ENCODE data around the gene MIDN.

MIDN gene

GRCh38 chr19:1271528-1272422, 23.4 kb downstream of the MIDN start:
- H3K9me3 ChIP-seq (ENCODE audit: control insufficient read depth, insufficient read depth, low read depth, low read length) = no peaks in the 10 kb centered on the region
- ChIA-PET CTCF (interaction anchor here (0.7 to 2.8 kb wide), 2 partner anchors 16 to 28 kb away, joined by 3 to 23 read pairs; no protein-coding TSS in a partner anchor), POLR2A (interaction anchor here (1.0 to 2.8 kb wide), 3 partner anchors 19 to 172 kb away, joined by 6 to 22 read pairs (median 7); no protein-coding TSS in a partner anchor)
- H3K27ac ChIP-seq (ENCODE audit: extremely low read depth, low read depth, low read length) = peak overlapping the region; percentile 99
- H3K4me3 ChIP-seq (ENCODE audit: low read depth, low read length) = no peak overlapping the region
- TF ChIP-seq KLF1 (tag by site-specific recombination; IDR thresholded peaks at IDR 0.05) = no peak
- no peak for TF ChIP-seq ZNF596 (tag by site-specific recombination; IDR thresholded peaks at IDR 0.05)
- TF ChIP-seq ZNF16 (tag by site-specific recombination; IDR thresholded peaks at IDR 0.05; ENCODE audit: low read depth) = no peak
- TF ChIP-seq BCL11B (tag by site-specific recombination; IDR thresholded peaks at IDR 0.05; ENCODE audit: low read depth) = peak; percentile 74
- peak; percentile 18; the same call in 1 of the 2 replicates for TF ChIP-seq WT1 (tag by site-specific recombination; IDR thresholded peaks at IDR 0.05)
- no peak for TF ChIP-seq SCRT2 (tag by site-specific recombination; IDR thresholded peaks at IDR 0.05)
- no peak for TF ChIP-seq ZNF521 (tag by site-specific recombination; IDR thresholded peaks at IDR 0.05)
- TF ChIP-seq ZNF600 (tag by site-specific recombination; IDR thresholded peaks at IDR 0.05) = peak; percentile 58
- H3K4me1 ChIP-seq (ENCODE audit: control insufficient read depth, insufficient read depth, low read length) = peaks cover 23% of the 10 kb centered on the region
- peaks cover 4 to 57% of the 10 kb centered on the region in 2 experiments; a peak in 2 of 3 replicates for H3K36me3 ChIP-seq (ENCODE audit: control insufficient read depth in 2 of 2, insufficient read depth in 1 of 2, low read length in 2 of 2)

DNA sequence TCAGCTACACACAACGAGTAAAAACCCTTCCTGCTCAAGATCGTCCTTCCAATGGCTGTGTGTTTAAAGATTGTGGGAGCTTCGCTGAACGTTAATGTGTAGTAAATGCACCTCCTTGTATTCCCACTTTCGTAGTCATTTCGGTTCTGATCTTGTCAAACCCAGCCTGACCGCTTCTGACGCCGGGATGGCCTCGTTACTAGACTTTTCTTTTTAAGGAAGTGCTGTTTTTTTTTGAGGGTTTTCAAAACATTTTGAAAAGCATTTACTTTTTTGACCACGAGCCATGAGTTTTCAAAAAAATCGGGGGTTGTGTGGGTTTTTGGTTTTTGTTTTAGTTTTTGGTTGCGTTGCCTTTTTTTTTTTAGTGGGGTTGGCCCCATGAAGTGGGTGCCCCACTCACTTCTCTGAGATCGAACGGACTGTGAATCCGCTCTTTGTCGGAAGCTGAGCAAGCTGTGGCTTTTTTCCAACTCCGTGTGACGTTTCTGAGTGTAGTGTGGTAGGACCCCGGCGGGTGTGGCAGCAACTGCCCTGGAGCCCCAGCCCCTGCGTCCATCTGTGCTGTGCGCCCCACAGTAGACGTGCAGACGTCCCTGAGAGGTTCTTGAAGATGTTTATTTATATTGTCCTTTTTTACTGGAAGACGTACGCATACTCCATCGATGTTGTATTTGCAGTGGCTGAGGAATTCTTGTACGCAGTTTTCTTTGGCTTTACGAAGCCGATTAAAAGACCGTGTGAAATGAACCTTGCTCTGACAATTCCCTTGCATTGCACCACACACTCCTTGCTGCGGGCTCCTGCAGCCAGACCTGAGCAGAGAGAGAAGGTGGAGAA, 24.3 kb downstream of the MIDN start:
- H3K4me1 ChIP-seq (ENCODE audit: control insufficient read depth, insufficient read depth, low read length) = peaks cover 19% of the 10 kb centered on the region
- no peak for TF ChIP-seq ZBTB20 (tag by site-specific recombination; IDR thresholded peaks at IDR 0.05)
- no peak for TF ChIP-seq ZNF354C (tag by site-specific recombination; IDR thresholded peaks at IDR 0.05; ENCODE audit: borderline replicate concordance, low read depth)
- TF ChIP-seq ZNF324 (tag by site-specific recombination; IDR thresholded peaks at IDR 0.05) = no peak
- TF ChIP-seq ZNF629 (tag by site-specific recombination; IDR thresholded peaks at IDR 0.05) = 0 out of 2 replicates have a peak, but pooled peaks have one; percentile 14
- TF ChIP-seq GLIS1 (tag by site-specific recombination; IDR thresholded peaks at IDR 0.05) = no peak
- no peak for TF ChIP-seq GLI4 (tag by site-specific recombination; IDR thresholded peaks at IDR 0.05)
- TF ChIP-seq ZSCAN16 (tag by site-specific recombination; IDR thresholded peaks at IDR 0.05) = no peak
- TF ChIP-seq, protein P1, sequence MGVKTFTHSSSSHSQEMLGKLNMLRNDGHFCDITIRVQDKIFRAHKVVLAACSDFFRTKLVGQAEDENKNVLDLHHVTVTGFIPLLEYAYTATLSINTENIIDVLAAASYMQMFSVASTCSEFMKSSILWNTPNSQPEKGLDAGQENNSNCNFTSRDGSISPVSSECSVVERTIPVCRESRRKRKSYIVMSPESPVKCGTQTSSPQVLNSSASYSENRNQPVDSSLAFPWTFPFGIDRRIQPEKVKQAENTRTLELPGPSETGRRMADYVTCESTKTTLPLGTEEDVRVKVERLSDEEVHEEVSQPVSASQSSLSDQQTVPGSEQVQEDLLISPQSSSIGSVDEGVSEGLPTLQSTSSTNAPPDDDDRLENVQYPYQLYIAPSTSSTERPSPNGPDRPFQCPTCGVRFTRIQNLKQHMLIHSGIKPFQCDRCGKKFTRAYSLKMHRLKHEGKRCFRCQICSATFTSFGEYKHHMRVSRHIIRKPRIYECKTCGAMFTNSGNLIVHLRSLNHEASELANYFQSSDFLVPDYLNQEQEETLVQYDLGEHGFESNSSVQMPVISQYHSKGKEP (tag by site-specific recombination; IDR thresholded peaks at IDR 0.05) = peak; percentile 45; the same call in 1 of the 2 replicates
- TF ChIP-seq YY2 (tag by site-specific recombination; IDR thresholded peaks at IDR 0.05) = no peak
- TF ChIP-seq ZNF426 (tag by site-specific recombination; IDR thresholded peaks at IDR 0.05) = no peak
- TF ChIP-seq, protein P2, sequence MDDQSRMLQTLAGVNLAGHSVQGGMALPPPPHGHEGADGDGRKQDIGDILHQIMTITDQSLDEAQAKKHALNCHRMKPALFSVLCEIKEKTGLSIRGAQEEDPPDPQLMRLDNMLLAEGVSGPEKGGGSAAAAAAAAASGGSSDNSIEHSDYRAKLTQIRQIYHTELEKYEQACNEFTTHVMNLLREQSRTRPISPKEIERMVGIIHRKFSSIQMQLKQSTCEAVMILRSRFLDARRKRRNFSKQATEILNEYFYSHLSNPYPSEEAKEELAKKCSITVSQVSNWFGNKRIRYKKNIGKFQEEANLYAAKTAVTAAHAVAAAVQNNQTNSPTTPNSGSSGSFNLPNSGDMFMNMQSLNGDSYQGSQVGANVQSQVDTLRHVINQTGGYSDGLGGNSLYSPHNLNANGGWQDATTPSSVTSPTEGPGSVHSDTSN (CRISPR knock-in tag; IDR thresholded peaks at IDR 0.05) = no peak
- POLR2A ChIA-PET = interaction anchor here (0.6 to 3.4 kb wide), 9 partner anchors 7 to 172 kb away, joined by 3 to 28 read pairs (median 6); no protein-coding TSS in a partner anchor
- peaks cover 4 to 65% of the 10 kb centered on the region in 2 experiments; a peak in 2 of 3 replicates for H3K36me3 ChIP-seq (ENCODE audit: control insufficient read depth in 2 of 2, insufficient read depth in 1 of 2, low read length in 2 of 2)
- CTCF ChIA-PET = interaction anchor here (1.1 to 2.8 kb wide), 2 partner anchors 28 to 55 kb away, joined by 3 to 23 read pairs; no protein-coding TSS in a partner anchor
- H3K4me3 ChIP-seq (ENCODE audit: low read depth, low read length) = no peak overlapping the region
- H3K27ac ChIP-seq (ENCODE audit: extremely low read depth, low read depth, low read length) = peak overlapping the region; percentile 99
- H3K9me3 ChIP-seq (ENCODE audit: control insufficient read depth, insufficient read depth, low read depth, low read length) = no peaks in the 10 kb centered on the region
